Upper lobe of left lung (tissue), 4 donors: ENCODE measurements around the gene ACD.

Experiments
- CTCF ChIP-seq, 6 experiments: fragments of 450-650 bp in 4 of 6; fragments of 200-600 bp in 2 of 6; sonication (generic) in 2 of 6; IDR thresholded peaks; one replicate each; pipeline ENCODE4 v1.5.1; 2016 to 2019; ENCODE audit warnings: antibody characterized with exemption in 6 of 6
- POLR2A ChIP-seq, 4 donors: fragments of 450-650 bp; IDR thresholded peaks; one replicate each; pipeline ENCODE4 v1.5.1; 2016 to 2017; ENCODE audit warnings: antibody characterized with exemption in 4 of 4, mild to moderate bottlenecking in 2 of 4
- POLR2AphosphoS5 ChIP-seq, 2 donors: sonication (generic); formaldehyde crosslinking; IDR thresholded peaks; one replicate each; pipeline ENCODE4 v1.5.1; 2017; ENCODE audit warnings: antibody characterized with exemption in 2 of 2

- TF ChIP-seq POLR2A (IDR thresholded peaks at IDR 0.05) (no peak), CTCF (IDR thresholded peaks at IDR 0.05) (no peak), POLR2AphosphoS5 (IDR thresholded peaks at IDR 0.05) (no peak)
Observed at GRCh38 chr16:67663877-67664222, 3.8 kb upstream of the ACD start.
